ENCODE measurements around the gene MYBPHL. TPM values are rescaled to one million over a fixed set of nuclear protein-coding genes. Genes with fewer than 3 reads are reported as not detected.
A peak's percentile ranks its signal among the peaks of the same experiment; 100 is the strongest.

The MYBPHL gene
- total and polyA plus RNA-seq, 2 of the 13 experiments (the other 11 are each of a cell fraction or from before 2014, with no cell fraction given): 3.7 to 3.8 TPM

- no peak for TF ChIP-seq ARID3A (IDR thresholded peaks at IDR 0.05; ENCODE audit: low read depth, low read length)
- TF ChIP-seq ZZZ3 (CRISPR knock-in tag; IDR thresholded peaks at IDR 0.05; ENCODE audit: borderline replicate concordance): no peak
- no peak for TF ChIP-seq KDM3A (CRISPR knock-in tag; IDR thresholded peaks at IDR 0.05; ENCODE audit: low read depth)
- TF ChIP-seq FOXP1 (IDR thresholded peaks at IDR 0.05): no peak
- no peak for TF ChIP-seq FOXP1 (CRISPR knock-in tag; IDR thresholded peaks at IDR 0.05)
- no peak for TF ChIP-seq ELF1 (CRISPR knock-in tag; IDR thresholded peaks at IDR 0.05)
- no peak for TF ChIP-seq CAMTA2 (CRISPR knock-in tag; IDR thresholded peaks at IDR 0.05; ENCODE audit: borderline replicate concordance)
- no peak for TF ChIP-seq ZNF354B (CRISPR knock-in tag; IDR thresholded peaks at IDR 0.05)
- no peak for TF ChIP-seq ZNF230 (CRISPR knock-in tag; IDR thresholded peaks at IDR 0.05)
- TF ChIP-seq DNMT3B (CRISPR knock-in tag; conservative IDR thresholded peaks at IDR 0.05): no peak; the same call in 1 of the 2 replicates
- no peak for TF ChIP-seq ZNF280D (CRISPR knock-in tag; IDR thresholded peaks at IDR 0.05)
- no peak for TF ChIP-seq NCOA5 (CRISPR knock-in tag; IDR thresholded peaks at IDR 0.05)
- no peak for TF ChIP-seq KDM5A (IDR thresholded peaks at IDR 0.05; ENCODE audit: borderline replicate concordance, low read length)
- TF ChIP-seq PRPF4 (IDR thresholded peaks at IDR 0.05; ENCODE audit: low read depth, low read length, poor library complexity, severe bottlenecking): no peak
- TF ChIP-seq NR1H2 (CRISPR knock-in tag; IDR thresholded peaks at IDR 0.05; ENCODE audit: borderline replicate concordance, low read depth): peak; percentile 36; the same call in 1 of the 2 replicates
- no peak for TF ChIP-seq ZNF576 (CRISPR knock-in tag; IDR thresholded peaks at IDR 0.05)
- TF ChIP-seq ETV5 (CRISPR knock-in tag; IDR thresholded peaks at IDR 0.05; ENCODE audit: borderline replicate concordance): 0 out of 2 replicates have a peak, but pooled peaks have one; percentile 5
- no peak for TF ChIP-seq ZFAT (CRISPR knock-in tag; conservative IDR thresholded peaks at IDR 0.05)
- TF ChIP-seq ZNF775 (CRISPR knock-in tag; IDR thresholded peaks at IDR 0.05; ENCODE audit: borderline replicate concordance): 0 out of 2 replicates have a peak, but pooled peaks have one; percentile 29
- no peak for TF ChIP-seq HCFC1 (IDR thresholded peaks at IDR 0.05; ENCODE audit: low read depth, low read length)
- TF ChIP-seq ZFP90 (CRISPR knock-in tag; IDR thresholded peaks at IDR 0.05; ENCODE audit: borderline replicate concordance): no peak
- TF ChIP-seq ZNF567 (CRISPR knock-in tag; IDR thresholded peaks at IDR 0.05; ENCODE audit: borderline replicate concordance): no peak; the same call in 1 of the 2 replicates
- TF ChIP-seq RBM22 (optimal IDR thresholded peaks at IDR 0.05; ENCODE audit: low read length): no peak
- TF ChIP-seq BCL6 (CRISPR knock-in tag; IDR thresholded peaks at IDR 0.05): no peak
These were observed 7.1 kb downstream of the MYBPHL start (continued) for GRCh38 chr1:109299558-109300343.
